Duodenal mucosa (tissue), 2 donors: Measurements from ENCODE around the gene C22orf31.

Experiments used
- H3K27ac ChIP-seq: one replicate; pipeline ENCODE4 v1.7.0; 2013; ENCODE audit warnings: low read depth, low read length
- H3K27me3 ChIP-seq, 2 donors: one replicate each; pipeline ENCODE4 v1.7.0; 2013; ENCODE audit warnings: low read length in 2 of 2, control low read depth in 1 of 2; ENCODE audit not compliant: insufficient read depth in 2 of 2, control insufficient read depth in 1 of 2
- H3K36me3 ChIP-seq, 2 donors: one replicate each; pipeline ENCODE4 v1.7.0; 2013; ENCODE audit warnings: low read length in 2 of 2, control low read depth in 1 of 2; ENCODE audit not compliant: insufficient read depth in 2 of 2, control insufficient read depth in 1 of 2
- H3K4me1 ChIP-seq, 2 donors: one replicate each; pipeline ENCODE4 v1.7.0; 2013; ENCODE audit warnings: low read length in 2 of 2, control low read depth in 1 of 2; ENCODE audit not compliant: insufficient read depth in 2 of 2, control insufficient read depth in 1 of 2
- H3K4me3 ChIP-seq, 2 donors: one replicate each; pipeline ENCODE4 v1.7.0; 2013; ENCODE audit warnings: low read length in 2 of 2, low read depth in 1 of 2
- H3K9ac ChIP-seq, 2 donors: one replicate each; pipeline ENCODE4 v1.7.0; 2013; ENCODE audit warnings: low read length in 2 of 2, low read depth in 1 of 2
- H3K9me3 ChIP-seq, 2 donors: one replicate each; pipeline ENCODE4 v1.7.0; 2013; ENCODE audit warnings: low read length in 2 of 2, control low read depth in 1 of 2; ENCODE audit not compliant: control insufficient read depth in 1 of 2

Gene C22orf31

DNA sequence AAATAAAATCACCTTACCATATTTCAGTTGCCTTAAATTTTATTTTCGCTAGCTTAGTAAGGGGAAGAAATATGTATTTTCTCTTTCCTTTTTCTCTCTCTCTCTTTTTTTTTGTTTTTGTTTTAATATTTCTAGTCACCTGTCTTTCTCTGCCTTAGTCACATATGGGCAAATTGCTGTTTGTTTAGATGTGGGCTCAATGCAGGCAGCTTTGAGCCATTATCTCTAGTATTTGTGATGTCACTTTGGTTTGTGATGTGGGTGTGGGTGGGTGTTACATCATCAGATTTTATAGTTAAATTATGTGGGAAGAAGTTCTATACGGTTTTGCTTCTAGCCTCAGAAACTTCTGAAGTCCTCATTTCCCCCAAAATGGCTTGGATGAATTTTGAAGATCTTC lies at the start of gene C22orf31:
Gene C22orf31 (minus strand): TSS at position 59 of the 400 bp plus-strand sequence. CDS start 39 bp downstream, at position 20.
- no peak within 1 kb of the TSS for H3K9ac ChIP-seq
- H3K4me1 ChIP-seq = no peaks in the 10 kb centered on the region
- H3K9me3 ChIP-seq = no peaks in the 10 kb centered on the region
- peaks cover 0 to 3% of the 10 kb centered on the region in 2 donors for H3K27me3 ChIP-seq
- no peak within 1 kb of the TSS for H3K4me3 ChIP-seq
- no peaks in the 10 kb centered on the region for H3K36me3 ChIP-seq
- no peak within 1 kb of the TSS for H3K27ac ChIP-seq

GRCh38 chr22:29110946-29111345 lies 49.3 kb upstream of the C22orf31 start:
- Histone ChIP-seq H3K27me3 (no peaks in the 10 kb centered on the region), H3K9me3 (no peaks in the 10 kb centered on the region), H3K36me3 (no peaks in the 10 kb centered on the region), H3K4me3 (no peak overlapping the region), H3K27ac (no peak overlapping the region), H3K9ac (no peak overlapping the region), H3K4me1 (peaks cover 0 to 13% of the 10 kb centered on the region in 2 donors)

DNA sequence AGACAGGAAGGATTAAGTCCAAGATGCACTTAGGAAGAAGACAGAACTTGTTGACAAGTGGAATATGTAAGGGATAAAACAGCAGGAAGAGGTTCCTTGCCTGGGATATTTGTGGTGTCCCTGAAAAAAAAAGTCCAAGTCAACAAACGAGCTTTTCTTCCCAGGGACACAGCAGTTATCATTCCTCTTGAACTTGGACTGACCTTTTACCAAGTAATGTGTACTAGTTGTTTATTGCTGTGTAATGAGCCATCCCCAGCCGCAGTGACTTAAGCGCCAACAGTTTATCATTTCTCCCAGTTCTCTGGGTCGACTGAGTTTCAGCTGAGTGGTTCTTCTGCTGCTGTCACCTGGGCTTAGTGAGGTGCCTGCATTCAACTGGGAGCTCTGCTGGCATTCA lies 48.2 kb upstream of the C22orf31 start:
- Histone ChIP-seq H3K9ac (no peak overlapping the region), H3K4me3 (no peak overlapping the region), H3K9me3 (no peaks in the 10 kb centered on the region), H3K27ac (no peak overlapping the region), H3K4me1 (peaks cover 0 to 10% of the 10 kb centered on the region in 2 donors), H3K27me3 (no peaks in the 10 kb centered on the region), H3K36me3 (no peaks in the 10 kb centered on the region)

GRCh38 chr22:29108137-29108536 lies 46.5 kb upstream of the C22orf31 start:
- Histone ChIP-seq H3K27me3 (no peaks in the 10 kb centered on the region), H3K9me3 (no peaks in the 10 kb centered on the region), H3K9ac (no peak overlapping the region), H3K4me3 (no peak overlapping the region), H3K36me3 (no peaks in the 10 kb centered on the region), H3K27ac (no peak overlapping the region), H3K4me1 (peaks cover 0 to 10% of the 10 kb centered on the region in 2 donors)

- Histone ChIP-seq H3K36me3 (no peaks in the 10 kb centered on the region), H3K9ac (no peak overlapping the region), H3K4me3 (no peak overlapping the region), H3K4me1 (peaks cover 0 to 10% of the 10 kb centered on the region in 2 donors), H3K27me3 (no peaks in the 10 kb centered on the region), H3K9me3 (no peaks in the 10 kb centered on the region), H3K27ac (no peak overlapping the region)
These were observed 45.2 kb upstream of the C22orf31 start for GRCh38 chr22:29106839-29107238.

- Histone ChIP-seq H3K36me3 (no peaks in the 10 kb centered on the region), H3K4me1 (peaks cover 0 to 10% of the 10 kb centered on the region in 2 donors), H3K9ac (no peak overlapping the region), H3K4me3 (no peak overlapping the region), H3K9me3 (no peaks in the 10 kb centered on the region), H3K27me3 (no peaks in the 10 kb centered on the region), H3K27ac (no peak overlapping the region)
These were observed 43.8 kb upstream of the C22orf31 start for GRCh38 chr22:29105468-29105867.

- H3K4me3 ChIP-seq = no peak overlapping the region
- no peaks in the 10 kb centered on the region for H3K27me3 ChIP-seq
- peaks cover 2 to 5% of the 10 kb centered on the region in 2 donors for H3K36me3 ChIP-seq
- no peaks in the 10 kb centered on the region for H3K4me1 ChIP-seq
- no peak overlapping the region for H3K9ac ChIP-seq
- H3K9me3 ChIP-seq = no peaks in the 10 kb centered on the region
- no peak overlapping the region for H3K27ac ChIP-seq
These were observed 41.5 kb upstream of the C22orf31 start for GRCh38 chr22:29103121-29103520.

DNA sequence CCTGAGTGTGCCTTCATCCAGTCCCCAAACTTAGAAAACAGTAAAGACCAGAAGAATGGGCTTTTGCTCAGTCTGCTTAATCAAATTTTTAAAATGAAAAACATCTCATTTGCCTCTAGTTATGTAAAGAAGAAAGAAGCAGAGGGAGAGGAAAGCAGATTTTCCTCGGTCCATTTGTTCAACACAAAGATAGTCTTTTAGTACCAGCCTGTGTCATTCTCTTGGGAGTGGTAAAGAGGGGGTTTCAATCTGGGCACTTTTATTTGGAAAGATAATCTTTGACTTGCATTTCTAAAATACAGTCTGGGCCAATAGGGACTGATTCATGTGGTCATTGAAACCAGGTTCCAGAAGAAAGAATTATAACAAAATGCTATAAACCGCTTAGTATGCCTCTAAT lies 40.7 kb upstream of the C22orf31 start:
- no peaks in the 10 kb centered on the region for H3K4me1 ChIP-seq
- no peaks in the 10 kb centered on the region for H3K27me3 ChIP-seq
- no peaks in the 10 kb centered on the region for H3K9me3 ChIP-seq
- no peak overlapping the region for H3K27ac ChIP-seq
- H3K9ac ChIP-seq = no peak overlapping the region
- H3K36me3 ChIP-seq = peaks cover 2 to 5% of the 10 kb centered on the region in 2 donors
- H3K4me3 ChIP-seq = no peak overlapping the region

DNA sequence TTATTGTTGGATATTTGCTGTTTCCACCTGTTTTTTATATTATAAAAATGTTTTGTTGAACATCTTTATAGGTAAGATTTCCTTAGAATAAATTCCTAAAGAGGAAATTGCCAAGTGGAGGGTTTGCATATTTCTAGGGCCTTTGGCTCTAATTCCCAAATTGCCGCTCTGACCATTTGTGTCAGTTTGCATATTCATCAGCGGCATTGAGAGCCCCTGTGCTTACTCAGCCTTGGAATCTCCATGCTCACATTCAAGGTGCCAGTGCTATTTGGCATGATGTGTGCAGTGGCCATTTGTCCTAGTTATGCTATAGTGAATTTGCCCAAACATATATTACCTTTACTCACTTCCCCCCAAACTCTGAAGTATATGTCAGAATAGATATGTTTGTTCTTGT lies 36.7 kb upstream of the C22orf31 start:
- Histone ChIP-seq H3K4me1 (peaks cover 0 to 9% of the 10 kb centered on the region in 2 donors), H3K9ac (no peak overlapping the region), H3K4me3 (no peak overlapping the region), H3K27ac (no peak overlapping the region), H3K36me3 (peaks cover 2 to 12% of the 10 kb centered on the region in 2 donors), H3K9me3 (no peaks in the 10 kb centered on the region), H3K27me3 (no peaks in the 10 kb centered on the region)

GRCh38 chr22:29096736-29097669 lies 35.4 kb upstream of the C22orf31 start:
- Histone ChIP-seq H3K36me3 (peaks cover 2 to 12% of the 10 kb centered on the region in 2 donors), H3K27me3 (no peaks in the 10 kb centered on the region), H3K4me1 (peaks cover 3 to 11% of the 10 kb centered on the region in 2 donors), H3K9me3 (no peaks in the 10 kb centered on the region), H3K27ac (no peak overlapping the region), H3K4me3 (no peak overlapping the region), H3K9ac (no peak overlapping the region)
